ENCODE data around the gene ZNF532.

The ZNF532 gene

DNA sequence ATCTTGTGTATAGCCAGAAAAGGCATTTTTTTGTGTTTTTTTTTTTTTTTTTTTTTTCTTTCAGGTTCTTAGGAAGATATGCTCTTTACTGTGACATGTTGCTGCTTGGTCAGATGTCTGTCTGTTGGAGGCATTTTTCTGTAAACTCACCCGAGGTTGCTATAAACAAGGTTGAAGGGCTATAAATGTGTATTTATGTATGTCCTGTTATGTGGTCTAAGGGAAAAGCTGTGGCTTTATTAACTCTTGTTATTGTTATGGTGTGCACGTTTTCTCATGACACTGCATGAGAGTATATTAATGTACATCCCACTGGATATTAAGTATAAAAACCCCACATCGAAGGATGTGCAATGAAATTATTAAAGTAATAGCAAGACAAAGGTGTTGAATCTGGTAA is 102.0 kb downstream of the ZNF532 start:
- no peaks in the 10 kb centered on the region for H3K27me3 Mint-ChIP-seq (ENCODE audit: low read depth)
- H3K9me3 Mint-ChIP-seq: no peaks in the 10 kb centered on the region
- DNase-seq (ENCODE audit: low spot score): no peak
- H3K36me3 Mint-ChIP-seq (ENCODE audit: low read depth): no peaks in the 10 kb centered on the region
- H3K4me3 Mint-ChIP-seq: no peak overlapping the region
- H3K4me1 Mint-ChIP-seq (ENCODE audit: low read depth): peaks cover 2% of the 10 kb centered on the region
- no peak overlapping the region for H3K27ac Mint-ChIP-seq

DNA sequence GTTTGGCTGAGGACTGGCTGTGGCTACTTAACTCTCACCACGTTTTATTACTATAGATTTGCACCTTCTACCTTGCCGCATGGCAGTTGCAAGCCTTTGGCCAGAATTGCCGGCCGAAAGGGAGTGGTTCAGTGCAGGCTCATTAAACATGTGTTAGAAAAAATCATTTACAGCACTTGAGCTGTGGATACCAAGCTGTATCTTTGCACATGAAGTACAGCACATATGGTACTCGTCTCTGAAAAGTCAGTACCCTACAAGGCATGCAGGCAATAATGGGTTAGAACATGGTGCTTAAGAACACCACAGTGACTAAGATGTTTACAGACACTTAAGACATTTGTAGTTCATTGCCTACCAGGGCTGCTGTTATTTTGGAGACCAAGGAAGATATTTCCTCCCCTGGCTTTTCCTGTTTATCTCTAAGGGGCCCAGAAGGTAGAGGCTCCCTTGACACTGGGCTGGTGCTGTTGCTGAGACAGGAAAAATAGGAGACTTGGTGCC is 103.1 kb downstream of the ZNF532 start:
- Mint-ChIP-seq H3K4me1 (ENCODE audit: low read depth) (peaks cover 2% of the 10 kb centered on the region), H3K9me3 (no peaks in the 10 kb centered on the region), H3K4me3 (no peak overlapping the region), H3K27ac (no peak overlapping the region), H3K27me3 (ENCODE audit: low read depth) (peaks cover 2% of the 10 kb centered on the region), H3K36me3 (ENCODE audit: low read depth) (no peaks in the 10 kb centered on the region)
- no peak for DNase-seq (ENCODE audit: low spot score)

DNA sequence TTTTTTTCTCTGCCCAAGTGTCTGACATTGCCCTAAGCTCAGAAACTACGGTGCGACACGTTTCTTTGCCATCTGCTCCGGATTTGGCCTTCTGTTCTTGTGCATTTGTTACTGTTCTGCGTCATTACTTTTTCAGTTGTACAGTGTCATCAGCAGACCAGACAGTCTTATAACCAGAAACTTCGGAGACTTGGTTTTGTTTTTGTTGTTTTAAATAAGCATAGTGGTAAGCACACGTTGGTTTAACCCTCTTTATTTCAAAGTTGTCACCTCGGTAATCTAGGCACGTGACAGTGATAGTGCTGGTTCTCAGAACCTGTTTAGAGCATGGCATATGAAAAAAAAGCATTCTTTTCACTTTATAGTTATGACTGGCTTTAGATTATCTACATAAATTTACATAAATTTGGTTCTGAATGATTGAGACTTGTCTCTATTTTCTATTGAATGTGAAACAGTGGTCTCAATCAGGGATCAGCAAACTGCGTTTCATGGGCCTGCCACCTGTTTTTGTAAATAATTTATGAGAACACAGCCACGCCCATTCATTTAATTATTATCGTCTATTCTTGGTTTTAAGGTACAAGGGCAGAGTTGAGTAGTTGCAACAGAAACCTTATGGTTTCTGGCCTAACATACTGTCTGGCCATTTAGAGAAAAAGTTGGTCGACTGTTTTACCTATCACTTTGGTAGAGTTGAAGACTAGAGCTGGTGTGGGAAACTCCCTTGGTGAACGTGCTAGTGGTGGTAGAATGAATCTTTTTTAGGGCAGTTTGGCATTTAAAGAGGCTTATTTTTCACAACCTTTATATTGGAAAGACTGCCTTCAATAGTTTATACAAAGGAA is 106.5 kb downstream of the ZNF532 start:
- Mint-ChIP-seq H3K27ac (no peak overlapping the region), H3K4me3 (no peak overlapping the region)

DNA sequence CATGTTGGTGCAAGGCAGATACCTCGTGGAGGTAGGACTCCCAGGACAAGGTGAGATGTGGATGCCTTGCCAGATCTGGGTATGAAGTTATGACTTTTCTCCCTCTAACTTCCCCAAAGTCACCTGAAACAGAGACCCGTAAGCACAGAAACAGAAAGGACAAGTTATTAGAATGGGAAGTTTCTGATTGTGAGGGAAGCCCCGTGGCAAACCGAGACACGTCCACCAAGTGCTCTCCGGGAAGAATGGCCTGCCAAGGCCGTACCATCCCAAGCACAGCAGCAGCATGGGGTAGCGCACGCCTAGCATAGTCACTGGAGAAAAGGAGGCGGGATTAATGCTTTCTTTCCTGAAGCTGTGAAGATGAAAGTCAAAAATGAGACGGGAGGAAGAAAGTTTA is 110.6 kb downstream of the ZNF532 start:
- DNase-seq (ENCODE audit: low spot score): no peak

More for the DNA sequence above, 106.5 kb downstream of the ZNF532 start:
- Mint-ChIP-seq H3K4me1 (ENCODE audit: low read depth) (no peaks in the 10 kb centered on the region), H3K36me3 (ENCODE audit: low read depth) (no peaks in the 10 kb centered on the region), H3K9me3 (no peaks in the 10 kb centered on the region), H3K27me3 (ENCODE audit: low read depth) (peaks cover 9% of the 10 kb centered on the region)
- DNase-seq (ENCODE audit: low spot score): no peak

DNA sequence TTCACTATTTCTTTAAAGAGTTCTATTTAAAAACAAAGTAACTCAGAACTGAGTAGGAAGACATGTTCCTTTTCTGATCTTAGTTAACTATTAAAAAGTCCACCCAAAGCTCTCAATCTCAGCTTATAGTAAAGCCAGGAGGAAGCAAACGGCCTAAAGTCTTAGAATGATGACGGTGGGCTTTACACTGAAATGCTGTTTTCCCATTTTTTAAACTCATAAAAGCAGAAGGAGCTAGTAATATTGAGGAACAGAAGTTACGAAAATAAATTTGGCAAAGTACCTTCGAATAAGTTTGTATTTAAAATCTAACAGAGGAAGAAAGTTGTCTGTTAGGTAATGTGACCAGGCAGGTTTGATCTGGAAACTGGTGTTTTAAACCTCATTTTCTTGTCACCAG is 111.1 kb downstream of the ZNF532 start:
- H3K27me3 Mint-ChIP-seq (ENCODE audit: low read depth): peaks cover 9% of the 10 kb centered on the region

More for the DNA sequence above, 110.6 kb downstream of the ZNF532 start:
- Mint-ChIP-seq H3K4me1 (ENCODE audit: low read depth) (no peaks in the 10 kb centered on the region), H3K9me3 (no peaks in the 10 kb centered on the region), H3K4me3 (no peak overlapping the region), H3K27ac (no peak overlapping the region), H3K36me3 (ENCODE audit: low read depth) (no peaks in the 10 kb centered on the region), H3K27me3 (ENCODE audit: low read depth) (peaks cover 9% of the 10 kb centered on the region)

DNA sequence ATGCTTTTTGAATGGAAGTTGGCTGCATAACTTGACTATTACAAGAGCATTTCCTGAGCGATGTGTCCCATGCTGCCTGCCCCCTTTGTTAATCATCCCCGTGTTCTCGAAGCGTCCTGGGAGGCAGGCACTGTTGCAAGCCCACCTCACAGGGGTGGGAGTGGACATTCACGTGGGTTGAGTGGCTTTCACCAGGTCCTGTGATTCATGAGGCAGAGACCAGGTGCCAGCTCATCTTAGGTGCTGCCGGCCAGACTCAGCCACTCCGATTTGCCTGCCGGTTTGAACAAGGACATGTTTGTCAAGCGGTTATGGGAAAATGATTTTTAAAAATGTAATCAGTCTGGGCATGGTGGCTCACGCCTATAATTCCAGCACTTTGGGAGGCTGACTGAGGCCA is 112.5 kb downstream of the ZNF532 start:
- Mint-ChIP-seq H3K4me3 (no peak overlapping the region), H3K9me3 (no peaks in the 10 kb centered on the region), H3K27ac (no peak overlapping the region), H3K27me3 (ENCODE audit: low read depth) (peaks cover 9% of the 10 kb centered on the region), H3K4me1 (ENCODE audit: low read depth) (no peaks in the 10 kb centered on the region), H3K36me3 (ENCODE audit: low read depth) (no peaks in the 10 kb centered on the region)
- no peak for DNase-seq (ENCODE audit: low spot score)

More for the DNA sequence above, 111.1 kb downstream of the ZNF532 start:
- Mint-ChIP-seq H3K4me3 (no peak overlapping the region), H3K9me3 (no peaks in the 10 kb centered on the region), H3K4me1 (ENCODE audit: low read depth) (no peaks in the 10 kb centered on the region), H3K36me3 (ENCODE audit: low read depth) (no peaks in the 10 kb centered on the region), H3K27ac (no peak overlapping the region)
- no peak for DNase-seq (ENCODE audit: low spot score)

DNA sequence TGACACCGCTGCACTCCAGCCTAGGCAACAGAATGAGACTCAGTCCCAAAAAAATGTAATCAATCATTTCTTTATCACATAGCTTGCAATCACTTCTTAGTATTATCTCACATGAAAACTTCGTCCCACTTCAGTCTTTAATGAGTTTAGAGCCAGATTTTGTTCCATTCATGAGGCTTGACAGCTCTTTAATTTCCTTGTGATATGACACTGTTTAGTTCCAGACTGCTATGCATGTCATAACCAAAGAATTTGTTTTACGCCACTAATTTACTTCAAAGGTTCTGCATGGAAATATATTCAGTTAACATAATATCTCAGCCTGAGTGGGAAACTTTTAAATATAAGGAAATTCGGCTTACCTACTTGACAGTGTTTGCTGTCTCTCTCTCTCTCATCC is 113.1 kb downstream of the ZNF532 start:
- Mint-ChIP-seq H3K4me3 (no peak overlapping the region), H3K9me3 (no peaks in the 10 kb centered on the region), H3K4me1 (ENCODE audit: low read depth) (no peaks in the 10 kb centered on the region), H3K27ac (no peak overlapping the region), H3K27me3 (ENCODE audit: low read depth) (peaks cover 6% of the 10 kb centered on the region), H3K36me3 (ENCODE audit: low read depth) (no peaks in the 10 kb centered on the region)
- no peak for DNase-seq (ENCODE audit: low spot score)

DNA sequence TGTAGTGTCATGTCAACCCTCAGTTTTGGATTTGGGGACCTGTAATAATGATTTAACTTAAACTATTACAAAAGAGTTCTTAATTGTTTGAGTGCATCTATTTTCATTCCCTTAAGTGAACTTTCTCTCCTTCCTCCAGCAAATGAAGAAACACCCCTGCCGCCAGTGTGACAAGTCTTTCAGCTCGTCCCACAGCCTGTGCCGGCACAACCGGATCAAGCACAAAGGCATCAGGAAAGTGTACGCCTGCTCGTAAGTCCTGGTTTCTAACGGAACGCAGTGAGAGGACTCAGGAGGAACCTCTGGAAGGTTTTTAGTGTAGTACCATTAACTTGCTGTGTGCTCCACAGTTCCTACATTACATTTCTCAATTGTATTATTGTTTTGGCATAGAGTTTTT is 114.2 kb downstream of the ZNF532 start:
- Mint-ChIP-seq H3K27me3 (ENCODE audit: low read depth) (peaks cover 6% of the 10 kb centered on the region), H3K9me3 (no peaks in the 10 kb centered on the region), H3K27ac (no peak overlapping the region), H3K4me1 (ENCODE audit: low read depth) (no peaks in the 10 kb centered on the region), H3K36me3 (ENCODE audit: low read depth) (no peaks in the 10 kb centered on the region), H3K4me3 (no peak overlapping the region)
- no peak for DNase-seq (ENCODE audit: low spot score)

DNA sequence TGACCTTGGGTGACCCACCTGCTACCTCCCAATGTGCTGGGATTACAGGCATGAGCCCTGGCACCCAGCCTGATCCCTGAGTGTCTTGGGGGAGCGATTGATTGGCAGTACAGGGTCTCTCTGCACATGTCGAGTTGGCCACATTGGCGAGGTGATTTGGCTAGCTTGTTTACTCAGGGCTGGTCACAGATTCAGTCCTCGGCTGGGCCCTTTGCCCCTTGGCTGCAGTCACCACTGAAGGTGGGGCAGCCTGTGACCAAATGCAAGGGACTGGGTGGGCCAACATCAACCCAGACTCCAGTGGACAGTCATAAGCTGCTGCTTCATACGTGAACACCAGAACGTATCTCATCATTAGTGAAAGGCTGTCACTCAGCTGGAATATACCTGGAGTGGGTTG is 114.9 kb downstream of the ZNF532 start:
- no peak overlapping the region for H3K4me3 Mint-ChIP-seq
- H3K36me3 Mint-ChIP-seq (ENCODE audit: low read depth): no peaks in the 10 kb centered on the region
- H3K27me3 Mint-ChIP-seq (ENCODE audit: low read depth): peaks cover 6% of the 10 kb centered on the region
- H3K4me1 Mint-ChIP-seq (ENCODE audit: low read depth): no peaks in the 10 kb centered on the region
- no peak for DNase-seq (ENCODE audit: low spot score)
- H3K27ac Mint-ChIP-seq: no peak overlapping the region
- no peaks in the 10 kb centered on the region for H3K9me3 Mint-ChIP-seq

DNA sequence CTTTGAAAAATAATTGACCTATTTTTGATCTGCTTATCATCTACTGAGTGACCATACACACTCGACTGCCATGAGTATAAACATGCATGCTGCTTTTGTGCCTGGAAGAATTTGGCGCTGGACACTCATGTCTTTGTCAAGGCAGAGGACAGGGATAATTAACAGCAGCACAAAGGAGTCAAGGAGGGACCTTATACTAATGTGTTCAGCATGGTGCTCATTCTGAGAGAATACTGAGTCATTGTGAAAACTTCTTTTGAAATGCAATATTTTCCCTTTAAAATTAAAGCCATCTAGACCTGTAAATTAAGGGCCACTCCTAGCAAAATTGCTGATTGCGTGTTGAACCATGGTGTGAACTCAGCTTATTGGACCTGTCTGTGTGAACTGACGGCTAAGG is 116.3 kb downstream of the ZNF532 start:
- Mint-ChIP-seq H3K36me3 (ENCODE audit: low read depth) (no peaks in the 10 kb centered on the region), H3K4me1 (ENCODE audit: low read depth) (no peaks in the 10 kb centered on the region), H3K27me3 (ENCODE audit: low read depth) (no peaks in the 10 kb centered on the region), H3K4me3 (no peak overlapping the region), H3K27ac (no peak overlapping the region), H3K9me3 (no peaks in the 10 kb centered on the region)
- no peak for DNase-seq (ENCODE audit: low spot score)

DNA sequence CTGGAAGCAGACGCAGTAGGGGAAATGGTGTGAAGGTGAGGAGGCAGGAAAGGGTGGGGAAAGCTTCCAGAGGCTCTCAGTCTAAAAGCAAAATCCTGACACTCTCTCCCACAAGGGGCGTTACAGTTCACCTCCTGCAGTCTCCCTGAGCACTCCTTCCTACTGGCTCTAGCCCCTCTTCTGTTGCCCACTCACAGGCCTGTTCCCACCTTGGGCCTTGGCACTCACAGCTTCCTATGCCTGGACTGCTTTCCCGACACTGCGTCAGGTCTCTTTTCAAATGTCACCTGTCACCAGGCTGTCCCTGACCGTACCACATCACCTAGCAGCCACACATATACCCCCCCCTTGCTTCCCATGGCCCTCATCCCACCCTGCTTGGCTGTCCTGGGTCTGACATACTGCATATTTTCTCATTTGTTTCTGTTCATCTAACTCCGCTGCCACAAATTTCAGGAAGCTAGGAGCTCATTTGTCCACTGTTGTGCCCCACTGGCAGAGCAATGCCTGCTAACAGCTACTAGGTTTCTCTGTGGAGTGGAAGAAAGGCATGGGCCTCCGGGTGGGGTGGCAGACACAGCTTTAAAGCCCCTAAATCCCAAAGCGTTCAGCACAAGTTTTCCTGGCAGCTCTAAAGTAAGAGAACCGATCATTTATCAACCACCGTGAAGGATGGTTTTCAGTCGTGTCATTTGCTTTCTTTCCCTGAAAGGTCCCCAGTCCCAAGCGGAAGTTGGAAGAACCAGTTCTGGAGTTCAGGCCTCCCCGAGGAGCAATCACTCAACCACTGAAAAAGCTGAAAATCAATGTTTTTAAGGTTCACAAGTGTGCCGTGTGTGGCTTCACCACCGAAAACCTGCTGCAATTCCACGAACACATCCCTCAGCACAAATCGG is 118.8 kb downstream of the ZNF532 start:
- Mint-ChIP-seq H3K27ac (no peak overlapping the region), H3K4me1 (ENCODE audit: low read depth) (no peaks in the 10 kb centered on the region), H3K9me3 (peaks cover 4% of the 10 kb centered on the region), H3K27me3 (ENCODE audit: low read depth) (no peaks in the 10 kb centered on the region), H3K4me3 (no peak overlapping the region), H3K36me3 (ENCODE audit: low read depth) (no peaks in the 10 kb centered on the region)
- DNase-seq (ENCODE audit: low spot score): no peak

DNA sequence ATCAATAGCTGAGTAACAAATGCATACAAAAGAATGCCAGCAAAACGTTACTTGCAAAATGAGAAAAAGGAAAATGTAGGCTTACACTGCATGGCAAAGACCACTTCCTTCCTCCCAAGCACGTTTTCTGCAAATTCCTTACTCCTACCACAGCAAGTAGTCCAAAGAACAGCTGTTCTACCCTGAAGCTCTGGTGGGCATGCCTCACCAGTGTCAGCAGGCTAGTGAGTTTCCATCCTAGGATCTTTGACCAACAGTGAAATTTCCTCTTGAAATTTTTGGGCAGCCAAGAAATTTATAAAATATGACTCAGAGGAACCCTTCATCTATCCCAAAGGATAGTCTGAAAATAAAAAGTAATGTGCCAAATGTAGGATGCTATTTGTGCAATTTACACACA is 123.9 kb downstream of the ZNF532 start:
- DNase-seq (ENCODE audit: low spot score): no peak
- no peak overlapping the region for H3K27ac Mint-ChIP-seq
- no peaks in the 10 kb centered on the region for H3K36me3 Mint-ChIP-seq (ENCODE audit: low read depth)
- H3K27me3 Mint-ChIP-seq (ENCODE audit: low read depth): no peaks in the 10 kb centered on the region
- no peak overlapping the region for H3K4me3 Mint-ChIP-seq
- peaks cover 14% of the 10 kb centered on the region for H3K9me3 Mint-ChIP-seq
- H3K4me1 Mint-ChIP-seq (ENCODE audit: low read depth): peaks cover 1% of the 10 kb centered on the region

DNA sequence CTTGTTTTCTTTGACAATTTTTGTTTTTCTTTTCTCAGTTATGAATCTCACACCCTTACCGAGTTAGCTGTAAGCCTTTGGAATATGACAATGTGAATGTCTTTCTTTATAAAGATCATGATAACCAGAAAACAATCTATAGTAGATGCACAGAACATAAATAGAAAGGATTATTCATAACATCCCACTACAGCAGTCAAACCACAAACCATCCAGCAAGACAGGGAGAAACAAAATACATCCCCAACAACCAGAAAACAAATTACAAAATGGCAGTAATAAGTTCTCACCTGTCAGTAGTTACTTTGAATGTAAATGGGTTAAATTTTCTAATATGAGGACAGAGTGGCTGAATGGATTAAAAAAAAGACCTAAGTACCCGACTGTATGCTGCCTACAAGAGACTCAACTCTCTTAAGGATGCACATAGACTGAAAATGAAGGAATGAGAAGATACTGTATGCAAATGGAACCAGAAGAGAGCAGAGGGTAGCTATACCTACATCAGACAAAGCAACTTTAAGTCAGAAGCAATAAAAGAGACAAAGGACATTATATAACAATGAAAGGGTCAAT is 124.6 kb downstream of the ZNF532 start:
- H3K4me1 Mint-ChIP-seq (ENCODE audit: low read depth): peaks cover 1% of the 10 kb centered on the region
- no peak overlapping the region for H3K27ac Mint-ChIP-seq
- peaks cover 14% of the 10 kb centered on the region for H3K9me3 Mint-ChIP-seq
- no peaks in the 10 kb centered on the region for H3K36me3 Mint-ChIP-seq (ENCODE audit: low read depth)
- H3K27me3 Mint-ChIP-seq (ENCODE audit: low read depth): no peaks in the 10 kb centered on the region
- H3K4me3 Mint-ChIP-seq: no peak overlapping the region
- DNase-seq (ENCODE audit: low spot score): no peak

DNA sequence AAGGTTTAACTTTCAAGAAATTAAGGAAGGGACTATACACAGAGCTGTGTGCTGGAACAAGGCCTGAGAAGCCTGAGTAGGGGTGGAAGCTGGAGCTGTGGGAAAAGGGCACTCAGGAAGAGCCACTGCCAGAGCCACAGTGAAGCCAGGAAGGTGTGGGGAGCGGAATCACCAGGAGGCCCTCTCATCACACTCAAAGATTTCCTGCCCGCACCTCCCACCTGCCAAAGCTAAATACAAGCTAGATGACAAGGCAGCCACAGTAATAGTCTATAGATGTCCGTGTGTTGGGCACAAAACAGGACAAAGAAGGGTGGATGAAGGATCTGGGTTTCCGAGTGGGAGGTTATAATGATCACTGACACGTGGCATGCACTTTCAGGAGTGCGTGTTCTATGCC is 126.0 kb downstream of the ZNF532 start:
- H3K9me3 Mint-ChIP-seq: peaks cover 14% of the 10 kb centered on the region
- no peak overlapping the region for H3K27ac Mint-ChIP-seq
- peaks cover 1% of the 10 kb centered on the region for H3K4me1 Mint-ChIP-seq (ENCODE audit: low read depth)
- no peak for DNase-seq (ENCODE audit: low spot score)
- H3K27me3 Mint-ChIP-seq (ENCODE audit: low read depth): no peaks in the 10 kb centered on the region
- no peaks in the 10 kb centered on the region for H3K36me3 Mint-ChIP-seq (ENCODE audit: low read depth)
- H3K4me3 Mint-ChIP-seq: no peak overlapping the region
